Prostate gland (tissue), 2 donors: ENCODE data around the gene PSMB9. TPM values are rescaled to one million over a fixed set of nuclear protein-coding genes. Genes with fewer than 3 reads are reported as not detected.

Experiments used
- DNase-seq: peaks from one replicate; pipeline ENCODE4 v3.0.0-alpha.2; 2019; ENCODE audit warnings: low spot score
- H3K27ac ChIP-seq, 2 donors: fragments of 200-600 bp; sonication (generic); 2 replicates each; pipeline ENCODE4 v1.5.1; 2017 to 2019
- H3K27me3 ChIP-seq: fragments of 200-600 bp; sonication (generic); replicated peaks from 2 replicates; pipeline ENCODE4 v1.5.1; 2019; ENCODE audit not compliant: insufficient read depth
- H3K36me3 ChIP-seq, 2 donors: fragments of 200-600 bp; sonication (generic); 1 replicate in 1 of 2; 2 replicates in 1 of 2; pipeline versions ENCODE4 v1.5.1 to v1.8.1; 2017 to 2019
- H3K4me1 ChIP-seq: fragments of 200-600 bp; sonication (generic); replicated peaks from 2 replicates; pipeline ENCODE4 v1.5.1; 2019
- H3K4me3 ChIP-seq, 2 donors: fragments of 200-600 bp; sonication (generic); 2 replicates each; pipeline ENCODE4 v1.5.1; 2017 to 2019
- H3K9me3 ChIP-seq: fragments of 200-600 bp; sonication (generic); 2 replicates; pipeline ENCODE4 v1.5.1; 2017
- POLR2A ChIP-seq: fragments of 450-650 bp; IDR thresholded peaks from one replicate; pipeline ENCODE4 v1.6.1; 2016; ENCODE audit warnings: antibody characterized with exemption, mild to moderate bottlenecking
- POLR2AphosphoS5 ChIP-seq: sonication (generic); formaldehyde crosslinking; IDR thresholded peaks from one replicate; pipeline ENCODE4 v1.6.1; 2017; ENCODE audit warnings: antibody characterized with exemption
- WGBS: methylation state at CpG from one replicate; pipeline ENCODE4 v1.1.5; 2018; 5-methylcytosine and 5-hydroxymethylcytosine counted together
- intact Hi-C: fragments of 100-400 bp; cut with DNase I; formaldehyde crosslinking; loops from one replicate; pipeline ENCODE4 v1.14.2; 2022
- total RNA-seq, 2 donors: library from RNA; depleted of rRNA; stranded (reverse); fragments of >200 nt; gene quantifications; one replicate each; pipeline ENCODE4 v1.1.0, GENCODE V29; 2016
- TF ChIP-seq, protein P1 (sequence below), 4 experiments: fragments of 200-600 bp in 2 of 4; fragments of 450-650 bp in 2 of 4; sonication (generic) in 2 of 4; IDR thresholded peaks; 1 replicate in 3 of 4; 2 replicates in 1 of 4; pipeline ENCODE4 v1.5.1; 2016 to 2019; ENCODE audit warnings: antibody characterized with exemption in 4 of 4, mild to moderate bottlenecking in 2 of 4, moderate library complexity in 2 of 4

PSMB9 gene
- total RNA-seq, 2 donors from 2014 or later, result 22.4 to 27.7 TPM

DNA sequence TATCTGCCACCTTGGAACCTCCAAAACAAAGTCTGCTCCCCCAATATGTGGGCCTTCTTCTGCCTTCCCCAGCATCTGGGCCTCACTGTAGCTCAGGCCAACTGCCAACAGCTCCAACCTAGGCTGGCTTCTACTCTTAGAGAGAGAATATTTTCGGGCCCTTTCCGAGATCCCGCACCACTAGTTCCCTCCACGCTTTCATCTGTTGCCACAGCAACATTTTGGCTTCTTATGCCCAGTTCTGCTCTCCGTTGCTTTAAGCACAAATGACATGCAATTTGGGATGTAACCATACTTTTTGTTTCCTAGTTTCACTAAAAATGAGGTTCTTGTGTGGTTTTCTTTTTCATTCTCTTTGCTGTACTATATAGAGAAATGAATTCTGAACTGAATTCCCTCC lies 33.6 kb downstream of the PSMB9 start:
- intact Hi-C loops, result loop anchor here (5.0 kb wide), 2 partner anchors 45 to 95 kb away; no protein-coding TSS in a partner anchor
- WGBS, result 69% methylated on average over 5 of the region's 5 CpGs
- DNase-seq, result no peak
- H3K9me3 ChIP-seq, result no peaks in the 10 kb centered on the region
- no peaks in the 10 kb centered on the region for H3K4me1 ChIP-seq
- H3K27ac ChIP-seq, result no peak overlapping the region
- no peaks in the 10 kb centered on the region for H3K36me3 ChIP-seq
- no peaks in the 10 kb centered on the region for H3K27me3 ChIP-seq
- H3K4me3 ChIP-seq, result no peak overlapping the region
- no peak for TF ChIP-seq POLR2AphosphoS5

DNA sequence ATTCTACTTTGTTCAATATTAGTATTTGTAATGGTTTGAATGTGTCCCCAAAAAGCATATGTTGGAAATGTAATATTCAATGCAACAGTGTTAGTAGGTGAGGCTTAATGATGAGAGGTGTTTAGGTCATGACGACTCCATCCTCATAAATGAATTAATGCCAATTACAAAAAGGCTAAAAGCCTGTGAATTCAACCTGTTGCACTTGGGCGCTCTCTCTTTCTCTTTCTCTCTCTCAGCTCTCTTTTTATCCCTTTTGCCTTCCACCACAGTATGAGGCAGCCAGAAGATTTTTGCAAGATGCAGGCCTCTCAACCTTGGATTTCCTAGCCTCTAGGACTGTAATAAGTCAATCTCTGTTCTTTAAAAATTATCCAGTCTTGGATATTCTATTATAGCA lies 34.6 kb downstream of the PSMB9 start:
- intact Hi-C loops, result loop anchor here (5.0 kb wide), 2 partner anchors 44 to 94 kb away; no protein-coding TSS in a partner anchor
- Histone ChIP-seq H3K4me3 (no peak overlapping the region), H3K27ac (no peak overlapping the region), H3K9me3 (no peaks in the 10 kb centered on the region), H3K36me3 (no peaks in the 10 kb centered on the region), H3K27me3 (no peaks in the 10 kb centered on the region), H3K4me1 (no peaks in the 10 kb centered on the region)
- DNase-seq, result no peak
- 69% methylated on average over 2 of the region's 2 CpGs for WGBS
- TF ChIP-seq POLR2AphosphoS5 (no peak), POLR2A (no peak)
- TF ChIP-seq, protein P1, sequence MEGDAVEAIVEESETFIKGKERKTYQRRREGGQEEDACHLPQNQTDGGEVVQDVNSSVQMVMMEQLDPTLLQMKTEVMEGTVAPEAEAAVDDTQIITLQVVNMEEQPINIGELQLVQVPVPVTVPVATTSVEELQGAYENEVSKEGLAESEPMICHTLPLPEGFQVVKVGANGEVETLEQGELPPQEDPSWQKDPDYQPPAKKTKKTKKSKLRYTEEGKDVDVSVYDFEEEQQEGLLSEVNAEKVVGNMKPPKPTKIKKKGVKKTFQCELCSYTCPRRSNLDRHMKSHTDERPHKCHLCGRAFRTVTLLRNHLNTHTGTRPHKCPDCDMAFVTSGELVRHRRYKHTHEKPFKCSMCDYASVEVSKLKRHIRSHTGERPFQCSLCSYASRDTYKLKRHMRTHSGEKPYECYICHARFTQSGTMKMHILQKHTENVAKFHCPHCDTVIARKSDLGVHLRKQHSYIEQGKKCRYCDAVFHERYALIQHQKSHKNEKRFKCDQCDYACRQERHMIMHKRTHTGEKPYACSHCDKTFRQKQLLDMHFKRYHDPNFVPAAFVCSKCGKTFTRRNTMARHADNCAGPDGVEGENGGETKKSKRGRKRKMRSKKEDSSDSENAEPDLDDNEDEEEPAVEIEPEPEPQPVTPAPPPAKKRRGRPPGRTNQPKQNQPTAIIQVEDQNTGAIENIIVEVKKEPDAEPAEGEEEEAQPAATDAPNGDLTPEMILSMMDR (IDR thresholded peaks at IDR 0.05), result no peak

DNA sequence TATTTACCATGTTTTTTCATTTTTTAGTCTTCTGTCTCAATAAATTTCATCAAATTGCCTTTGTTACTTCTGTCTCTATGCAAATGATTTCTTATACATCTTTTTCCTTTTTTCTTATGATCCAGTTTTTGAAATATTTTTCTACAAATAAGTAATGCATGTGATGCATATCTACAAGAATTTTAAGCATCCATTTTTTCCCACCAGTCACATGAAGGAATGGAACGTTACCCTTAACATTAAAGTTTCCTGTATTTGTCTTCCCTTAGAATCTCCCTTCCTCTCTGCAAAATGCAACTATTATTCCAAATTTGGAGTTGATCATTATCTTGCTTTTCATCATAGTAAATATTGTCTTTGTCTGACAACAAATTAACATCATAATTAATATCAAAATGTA lies 35.5 kb downstream of the PSMB9 start:
- H3K27ac ChIP-seq, result no peak overlapping the region
- intact Hi-C loops, result loop anchor here (5.0 kb wide), 2 partner anchors 43 to 93 kb away; no protein-coding TSS in a partner anchor

DNA sequence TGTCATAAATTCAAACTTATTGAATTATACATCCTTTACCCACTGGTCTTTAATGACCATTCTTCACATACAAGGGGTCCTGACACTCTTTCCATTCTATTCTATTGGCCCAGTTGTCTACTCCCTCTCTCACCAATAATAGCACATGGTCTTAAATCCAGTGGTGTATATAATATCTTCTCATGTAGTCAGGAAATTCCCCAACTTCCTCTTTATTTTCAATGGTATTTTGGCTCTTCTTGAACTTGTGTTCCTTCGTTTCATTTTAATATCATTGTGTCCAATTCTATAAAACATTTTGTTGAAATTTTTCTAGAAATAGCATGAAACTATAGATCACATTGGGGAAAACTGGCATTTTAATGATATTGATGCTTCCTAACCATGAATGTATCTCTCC lies 36.8 kb downstream of the PSMB9 start:
- intact Hi-C loops, result no loop called here
- H3K27me3 ChIP-seq, result no peaks in the 10 kb centered on the region
- TF ChIP-seq, protein P1 (IDR thresholded peaks at IDR 0.05), result no peak
- no peak for TF ChIP-seq POLR2A
- TF ChIP-seq POLR2AphosphoS5, result no peak
- 61% methylated on average over 1 of the region's 1 CpG for WGBS
- no peaks in the 10 kb centered on the region for H3K9me3 ChIP-seq
- no peak overlapping the region for H3K4me3 ChIP-seq
- DNase-seq, result no peak
- no peak overlapping the region for H3K27ac ChIP-seq
- H3K36me3 ChIP-seq, result no peaks in the 10 kb centered on the region
- H3K4me1 ChIP-seq, result peaks cover 5% of the 10 kb centered on the region

More for the DNA sequence above, 35.5 kb downstream of the PSMB9 start:
- no peaks in the 10 kb centered on the region for H3K27me3 ChIP-seq
- no peaks in the 10 kb centered on the region for H3K9me3 ChIP-seq
- H3K36me3 ChIP-seq, result no peaks in the 10 kb centered on the region
- 35% methylated on average over 1 of the region's 1 CpG for WGBS
- DNase-seq, result no peak
- H3K4me1 ChIP-seq, result no peaks in the 10 kb centered on the region
- no peak for TF ChIP-seq POLR2A
- TF ChIP-seq, protein P1 (IDR thresholded peaks at IDR 0.05), result no peak
- TF ChIP-seq POLR2AphosphoS5, result no peak
- H3K4me3 ChIP-seq, result no peak overlapping the region

DNA sequence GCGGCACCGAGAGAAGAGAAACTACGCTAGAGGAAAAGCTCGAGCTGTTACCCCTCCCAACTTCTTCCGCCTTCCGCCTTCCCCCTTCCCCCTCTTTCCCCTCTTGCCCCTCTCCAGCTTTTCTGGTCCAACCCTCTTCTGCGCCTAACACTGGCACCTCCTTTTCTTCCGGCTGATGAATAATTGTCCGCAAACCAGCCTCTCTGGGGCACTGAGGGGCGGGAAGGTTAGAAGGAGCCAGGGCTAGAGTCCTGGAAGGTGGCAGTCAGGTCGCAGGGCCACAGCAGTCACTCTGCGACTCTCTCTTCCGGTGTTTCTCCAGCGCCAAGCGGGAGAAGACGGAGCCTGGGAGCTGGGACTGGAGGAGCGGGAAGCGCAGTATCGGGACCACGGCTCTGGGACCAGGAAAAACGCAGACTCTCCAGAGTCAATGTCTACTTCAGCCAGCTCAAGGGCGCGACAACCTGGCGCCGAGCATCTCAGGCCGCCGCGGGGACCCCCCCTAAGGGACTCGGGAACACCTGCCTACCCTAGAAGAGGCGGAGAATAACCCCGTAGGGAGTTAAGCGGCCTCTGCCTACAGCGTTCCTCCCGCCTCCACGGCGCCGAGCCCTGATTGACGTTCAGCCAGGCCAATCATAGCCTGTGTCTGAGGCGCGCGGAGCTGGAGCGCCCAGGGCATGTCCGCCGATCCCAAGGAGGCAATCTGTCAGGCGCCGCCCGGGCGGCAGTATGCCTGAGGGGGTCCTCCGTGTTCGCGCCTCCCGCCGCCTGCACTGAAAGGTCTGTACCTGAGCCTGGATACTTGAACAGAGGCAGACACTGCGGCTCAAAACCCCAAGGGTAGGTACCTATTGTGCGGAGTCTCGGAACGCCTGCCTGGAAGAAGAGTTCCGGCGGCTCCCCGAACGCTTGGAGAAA lies 40.4 kb downstream of the PSMB9 start:
- TF ChIP-seq, protein P1 (IDR thresholded peaks at IDR 0.05), result peak in 2 of 4 experiments; percentile 2 to 8
- peak; percentile 87 for TF ChIP-seq POLR2A
- peak; percentile 91 for TF ChIP-seq POLR2AphosphoS5
- intact Hi-C loops, result no loop called here
- Histone ChIP-seq H3K9me3 (no peaks in the 10 kb centered on the region), H3K27me3 (no peaks in the 10 kb centered on the region), H3K36me3 (no peaks in the 10 kb centered on the region), H3K27ac (peak overlapping the region; percentile 91 to 92), H3K4me1 (peaks cover 5% of the 10 kb centered on the region), H3K4me3 (peak overlapping the region; percentile 69 to 74)
- 0% methylated on average over 55 of the region's 61 CpGs for WGBS
- peak; percentile 94 for DNase-seq
